NCI-H1694 treated with DMSO at 0.1 percent for 48 hours (cell line): ENCODE data around the gene AFF1.
"Not testable (repeated sequence)": the region's sequence is repeated elsewhere in the genome, so short reads cannot be mapped to it uniquely, and the experiment has no call there.

Source experiments
- DNase-seq: peaks from one replicate; lab custom pipeline; 2025; lab: John Stamatoyannopoulos, UW

AFF1 gene

GRCh38 chr4:86978709-86979108 lies 43.9 kb downstream of the AFF1 start:
- DNase-seq, result no peak

DNA sequence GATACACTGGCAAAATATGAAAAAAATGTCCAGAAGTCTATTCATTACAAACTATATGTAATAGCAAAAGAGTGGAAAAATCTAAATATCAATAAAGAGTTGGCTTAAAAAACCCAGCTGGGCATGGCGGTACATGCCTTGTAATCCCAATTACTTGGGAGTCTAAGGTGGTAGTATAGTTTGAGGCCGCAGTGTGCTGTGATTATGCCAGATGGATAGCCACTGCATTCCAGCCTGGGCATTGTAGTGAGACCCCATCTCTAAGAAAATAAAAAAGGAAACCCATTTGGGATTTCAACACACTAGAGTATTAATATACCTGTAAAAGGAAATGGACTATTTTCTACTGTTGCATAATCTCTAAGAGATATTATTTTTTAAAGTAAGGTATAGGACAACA lies 45.4 kb downstream of the AFF1 start:
- no peak for DNase-seq

GRCh38 chr4:86981789-86982188 lies 47.0 kb downstream of the AFF1 start:
- DNase-seq, result no peak

DNA sequence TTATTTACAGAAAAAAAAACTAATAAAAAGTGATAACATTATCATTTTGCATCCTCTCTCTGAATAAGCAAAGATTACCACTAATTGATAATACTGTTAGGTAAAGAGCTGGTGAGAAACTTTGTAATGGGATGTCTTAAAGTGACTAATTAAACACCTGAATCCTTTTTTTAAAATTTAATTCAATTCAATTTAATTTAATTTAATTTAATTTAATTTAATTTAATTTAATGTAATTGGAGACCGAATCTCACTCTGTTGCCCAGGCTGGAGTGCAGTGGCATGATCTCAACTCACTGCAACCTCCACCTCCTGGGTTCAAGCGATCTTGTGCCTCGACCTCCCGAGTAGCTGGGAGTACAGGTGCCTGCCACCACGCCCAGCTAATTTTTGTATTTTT lies 51.0 kb downstream of the AFF1 start:
- DNase-seq, result not testable (repeated sequence)

- not testable (repeated sequence) for DNase-seq
Measured at GRCh38 chr4:86989658-86990057, 54.8 kb downstream of the AFF1 start.

- DNase-seq, result no peak
Measured at GRCh38 chr4:86990510-86990909, 55.7 kb downstream of the AFF1 start.

GRCh38 chr4:86991994-86992393 lies 57.2 kb downstream of the AFF1 start:
- DNase-seq, result no peak

DNA sequence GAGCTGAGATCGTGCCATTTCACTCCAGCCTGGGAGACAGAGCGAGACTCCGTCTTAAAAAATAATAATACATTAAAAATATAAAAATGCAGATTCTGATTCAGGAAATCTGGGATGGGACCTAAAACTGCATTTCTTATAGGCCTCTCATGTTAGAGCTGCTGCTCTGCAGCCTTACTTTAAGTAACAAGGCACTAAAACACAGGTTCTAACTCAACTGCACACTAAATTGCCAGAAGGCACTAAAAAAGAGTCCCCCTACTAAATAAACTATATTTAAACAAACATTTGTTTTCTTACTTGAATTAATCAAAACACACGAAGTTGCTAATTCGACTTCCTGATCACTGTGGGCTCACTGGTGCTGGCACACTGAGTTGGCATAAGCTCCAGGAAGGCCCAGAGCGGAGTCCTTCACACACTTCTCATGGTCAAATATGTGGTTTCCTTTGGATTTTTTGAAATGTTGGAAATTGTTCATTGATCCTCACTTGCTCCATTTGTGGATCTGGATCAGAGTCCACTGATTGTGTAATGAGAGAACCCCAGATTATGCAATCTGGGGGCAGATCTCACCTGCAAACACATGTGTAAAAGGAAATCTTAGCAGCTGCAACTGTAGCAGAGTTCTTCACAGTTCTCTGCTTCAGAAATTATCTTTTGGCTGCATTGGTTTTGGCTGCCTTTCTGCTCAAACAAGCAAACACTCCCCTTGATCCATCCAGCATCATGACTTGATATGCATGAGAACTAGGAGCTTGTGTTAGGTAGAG lies 59.3 kb downstream of the AFF1 start:
- no peak for DNase-seq

DNA sequence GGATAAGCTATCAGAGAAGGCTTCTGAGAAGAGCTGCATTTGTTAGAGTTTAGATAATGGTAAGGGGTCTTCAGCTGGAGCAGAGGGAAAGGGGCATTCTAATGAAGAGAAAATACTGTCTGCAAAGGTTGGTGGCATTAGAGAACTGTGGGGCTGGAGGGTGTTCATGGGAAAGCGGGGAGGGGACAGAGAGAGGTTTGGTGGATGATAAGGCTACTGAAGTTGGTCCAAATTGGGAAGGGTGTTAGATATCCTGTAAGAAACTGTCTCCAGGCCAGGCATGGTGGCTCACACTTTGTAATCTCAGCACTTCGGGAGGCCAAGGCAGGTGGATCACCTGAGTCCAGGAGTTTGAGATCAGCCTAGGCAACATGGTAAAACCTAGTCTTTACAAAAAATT lies 59.9 kb downstream of the AFF1 start:
- DNase-seq, result no peak

- not testable (repeated sequence) for DNase-seq
Measured at GRCh38 chr4:86996510-86996909, 61.7 kb downstream of the AFF1 start.

- DNase-seq, result no peak
Measured at GRCh38 chr4:86999136-86999643, 64.4 kb downstream of the AFF1 start.

GRCh38 chr4:87002682-87003043 lies 67.9 kb downstream of the AFF1 start:
- no peak for DNase-seq

GRCh38 chr4:87003266-87003665 lies 68.5 kb downstream of the AFF1 start:
- DNase-seq, result no peak

DNA sequence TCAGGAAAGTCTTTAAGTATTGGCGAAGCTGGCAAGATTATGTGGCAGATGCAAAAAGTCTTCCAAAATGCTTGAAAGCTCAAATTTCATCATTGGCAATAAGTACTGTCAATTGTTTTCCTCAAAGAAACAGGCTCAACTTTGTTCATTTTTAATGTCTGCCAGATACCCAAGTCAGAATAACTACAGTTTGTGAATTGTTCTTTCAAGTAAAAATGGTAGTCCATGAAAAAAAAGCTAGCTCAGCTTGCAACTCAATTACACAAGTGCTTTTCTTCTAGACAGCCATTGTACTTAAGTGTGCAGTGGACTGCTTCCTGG lies 70.5 kb downstream of the AFF1 start:
- DNase-seq, result no peak

- no peak for DNase-seq
Measured at GRCh38 chr4:87005690-87006425, 71.0 kb downstream of the AFF1 start.

GRCh38 chr4:87006426-87006675 lies 71.5 kb downstream of the AFF1 start:
- no peak for DNase-seq

DNA sequence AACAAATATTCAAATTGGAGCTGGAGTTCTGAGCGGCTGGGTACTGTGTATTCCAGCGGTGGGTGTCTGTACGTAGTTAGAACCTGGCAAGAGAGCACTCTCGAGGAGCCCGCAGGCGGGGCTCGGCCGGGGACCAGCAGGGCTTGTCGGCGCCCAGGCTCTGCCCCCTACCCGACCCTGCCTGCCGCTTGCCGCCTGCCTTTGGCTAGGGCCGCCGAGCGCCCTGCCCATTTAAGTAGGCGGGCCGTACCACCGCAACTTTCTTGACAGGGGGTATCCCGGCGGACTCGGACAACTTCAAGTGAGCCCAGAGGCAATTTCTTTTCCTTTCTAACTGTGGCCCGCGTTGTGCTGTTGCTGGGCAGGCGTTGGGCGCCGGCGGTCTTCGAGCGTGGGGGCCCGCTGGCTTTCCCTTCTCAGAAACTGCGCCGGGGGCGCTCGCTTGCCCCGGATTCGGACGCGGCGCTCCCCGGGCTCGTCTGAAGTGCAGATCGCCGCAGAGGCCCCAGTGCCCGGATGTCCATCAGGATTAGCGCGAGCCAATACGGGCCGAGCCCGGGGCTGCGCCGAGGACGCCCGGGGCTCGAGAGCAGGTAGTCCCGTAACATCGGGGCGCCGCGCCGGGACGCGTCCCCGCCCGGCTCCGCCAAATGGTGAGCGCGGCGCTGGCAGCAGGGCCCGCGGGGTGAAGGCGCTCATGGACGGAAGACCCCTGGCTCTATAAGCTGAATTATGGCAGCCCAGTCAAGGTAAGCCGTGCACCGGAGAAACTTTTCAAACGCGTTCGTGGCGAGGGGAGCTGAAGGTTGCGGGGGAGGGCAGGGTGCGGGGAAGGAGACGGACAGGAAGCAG lies 72.1 kb downstream of the AFF1 start:
- peak; percentile 76 for DNase-seq

GRCh38 chr4:87007528-87008446 lies 73.0 kb downstream of the AFF1 start:
- DNase-seq, result peak; percentile 21

DNA sequence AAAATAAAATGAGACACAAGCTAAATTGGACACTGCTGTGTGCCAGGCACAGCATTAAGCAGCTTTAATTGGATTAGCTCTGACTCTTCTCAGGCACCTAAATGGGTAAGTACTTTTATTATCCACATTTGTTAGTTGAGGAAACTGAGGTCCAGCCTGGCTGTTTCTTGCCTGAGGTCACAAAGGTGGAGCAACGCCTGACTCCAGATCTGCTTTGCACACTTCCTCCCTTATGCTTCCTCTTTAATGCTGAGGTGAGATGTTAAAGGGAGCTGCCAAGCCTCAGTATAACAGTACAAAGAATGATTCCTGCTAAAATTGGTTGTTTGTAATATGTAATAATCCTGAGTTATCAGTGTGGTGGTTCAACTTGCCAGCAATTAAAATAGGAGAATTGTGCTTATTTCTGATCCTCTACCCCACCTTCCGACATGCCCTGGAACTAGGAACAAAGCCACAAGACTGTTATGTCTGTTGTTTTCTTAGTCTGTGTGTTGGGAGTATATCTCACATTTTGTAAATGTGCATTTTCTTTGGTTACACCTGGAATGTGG lies 74.4 kb downstream of the AFF1 start:
- DNase-seq, result no peak

- DNase-seq, result no peak
Measured at GRCh38 chr4:87010192-87010591, 75.4 kb downstream of the AFF1 start.

GRCh38 chr4:87011340-87012034 lies 76.7 kb downstream of the AFF1 start:
- DNase-seq, result no peak
